Nephron (organoid): ENCODE results near the gene PHLDB2.

Experiments used
- H3K27ac Mint-ChIP-seq, 3 experiments: 2 replicates each; pipeline ENCODE4 v1.8.0; 2020; ENCODE audit warnings: mixed read lengths in 3 of 3, mild to moderate bottlenecking in 2 of 3, moderate library complexity in 1 of 3
- H3K27me3 Mint-ChIP-seq: 2 replicates; pipeline ENCODE4 v1.8.0; 2021; ENCODE audit warnings: low read depth, mild to moderate bottlenecking, moderate library complexity, mixed read lengths
- H3K36me3 Mint-ChIP-seq: 2 replicates; pipeline ENCODE4 v1.8.0; 2020; ENCODE audit warnings: low read depth, mixed read lengths
- H3K4me1 Mint-ChIP-seq: 2 replicates; pipeline ENCODE4 v1.8.0; 2020; ENCODE audit warnings: mixed read lengths
- H3K4me3 Mint-ChIP-seq, 3 experiments: 2 replicates each; pipeline ENCODE4 v1.8.0; 2020; ENCODE audit warnings: mild to moderate bottlenecking in 3 of 3, mixed read lengths in 3 of 3, moderate library complexity in 2 of 3
- H3K9me3 Mint-ChIP-seq: 2 replicates; pipeline ENCODE4 v1.8.0; 2020; ENCODE audit warnings: mixed read lengths
- TF ChIP-seq, protein P1 (sequence below), 3 experiments: fragments of 200-600 bp; sonication (generic); IDR thresholded peaks; one replicate each; pipeline ENCODE4 v1.5.0; 2021; ENCODE audit warnings: antibody characterized with exemption in 3 of 3; ENCODE audit not compliant: unreplicated experiment in 3 of 3

Gene PHLDB2

DNA sequence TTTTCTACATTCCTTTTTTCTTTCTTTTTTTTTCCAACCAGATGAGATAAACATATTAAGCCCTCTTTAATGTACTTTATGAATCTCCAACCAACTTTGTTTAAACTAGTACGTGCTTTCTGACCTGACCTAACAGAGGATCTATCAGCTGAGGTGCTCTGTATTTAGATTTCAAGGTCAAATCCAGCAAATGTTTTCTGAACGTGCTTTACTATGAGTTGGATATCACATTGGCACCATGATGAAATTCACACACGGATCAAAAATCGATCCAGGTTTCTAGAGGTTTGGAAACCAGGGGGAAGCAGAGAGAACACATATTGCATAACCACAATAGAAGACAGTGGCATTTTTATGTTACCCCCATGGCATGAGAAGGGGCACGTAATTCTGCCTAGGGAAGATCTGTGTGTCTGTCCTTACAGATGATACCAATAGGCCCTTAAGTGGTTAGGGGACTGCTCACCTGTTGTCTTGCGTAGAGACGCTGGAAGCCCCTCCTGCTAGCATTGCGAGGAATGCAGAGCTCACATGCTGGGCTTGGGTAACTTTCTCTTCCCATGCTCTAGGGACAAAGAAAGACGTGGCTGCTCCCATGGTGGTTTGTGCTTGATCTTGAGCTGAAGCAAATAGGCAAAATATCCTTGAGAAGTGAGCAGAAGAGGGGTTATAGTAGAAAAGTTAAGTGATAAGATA is 60.5 kb downstream of the PHLDB2 start:
- Mint-ChIP-seq H3K36me3 (peaks cover 84% of the 10 kb centered on the region), H3K27ac (no peak overlapping the region), H3K9me3 (no peaks in the 10 kb centered on the region), H3K4me3 (no peak overlapping the region), H3K27me3 (peaks cover 6% of the 10 kb centered on the region), H3K4me1 (peaks cover 41% of the 10 kb centered on the region)
- TF ChIP-seq, protein P1, sequence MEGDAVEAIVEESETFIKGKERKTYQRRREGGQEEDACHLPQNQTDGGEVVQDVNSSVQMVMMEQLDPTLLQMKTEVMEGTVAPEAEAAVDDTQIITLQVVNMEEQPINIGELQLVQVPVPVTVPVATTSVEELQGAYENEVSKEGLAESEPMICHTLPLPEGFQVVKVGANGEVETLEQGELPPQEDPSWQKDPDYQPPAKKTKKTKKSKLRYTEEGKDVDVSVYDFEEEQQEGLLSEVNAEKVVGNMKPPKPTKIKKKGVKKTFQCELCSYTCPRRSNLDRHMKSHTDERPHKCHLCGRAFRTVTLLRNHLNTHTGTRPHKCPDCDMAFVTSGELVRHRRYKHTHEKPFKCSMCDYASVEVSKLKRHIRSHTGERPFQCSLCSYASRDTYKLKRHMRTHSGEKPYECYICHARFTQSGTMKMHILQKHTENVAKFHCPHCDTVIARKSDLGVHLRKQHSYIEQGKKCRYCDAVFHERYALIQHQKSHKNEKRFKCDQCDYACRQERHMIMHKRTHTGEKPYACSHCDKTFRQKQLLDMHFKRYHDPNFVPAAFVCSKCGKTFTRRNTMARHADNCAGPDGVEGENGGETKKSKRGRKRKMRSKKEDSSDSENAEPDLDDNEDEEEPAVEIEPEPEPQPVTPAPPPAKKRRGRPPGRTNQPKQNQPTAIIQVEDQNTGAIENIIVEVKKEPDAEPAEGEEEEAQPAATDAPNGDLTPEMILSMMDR (IDR thresholded peaks at IDR 0.05; ENCODE audit: unreplicated experiment in 3 of 3) = no peak

DNA sequence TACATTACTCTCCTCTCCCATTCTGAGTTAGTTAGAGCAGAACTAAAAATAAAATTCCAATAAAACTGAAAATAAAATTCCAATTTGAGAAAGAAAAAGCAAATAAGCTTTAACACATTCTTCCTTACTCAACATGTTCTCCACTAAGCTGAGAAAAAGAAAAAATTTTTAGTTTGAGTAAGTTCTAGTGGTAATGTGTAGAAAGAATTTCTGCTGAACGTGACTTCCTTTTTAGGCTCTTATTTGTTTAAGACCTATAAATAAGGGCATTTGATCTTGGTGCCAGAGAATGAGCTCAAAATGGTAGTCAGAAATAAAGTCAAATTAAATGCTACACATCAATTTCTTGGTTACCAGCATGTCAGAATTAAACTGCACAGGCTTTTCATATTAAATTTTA is 62.1 kb downstream of the PHLDB2 start:
- TF ChIP-seq, protein P1 (IDR thresholded peaks at IDR 0.05; ENCODE audit: unreplicated experiment in 3 of 3) = no peak
- Mint-ChIP-seq H3K27ac (no peak overlapping the region), H3K4me1 (peaks cover 43% of the 10 kb centered on the region), H3K36me3 (peaks cover 81% of the 10 kb centered on the region), H3K27me3 (peaks cover 6% of the 10 kb centered on the region), H3K9me3 (no peaks in the 10 kb centered on the region), H3K4me3 (no peak overlapping the region)

DNA sequence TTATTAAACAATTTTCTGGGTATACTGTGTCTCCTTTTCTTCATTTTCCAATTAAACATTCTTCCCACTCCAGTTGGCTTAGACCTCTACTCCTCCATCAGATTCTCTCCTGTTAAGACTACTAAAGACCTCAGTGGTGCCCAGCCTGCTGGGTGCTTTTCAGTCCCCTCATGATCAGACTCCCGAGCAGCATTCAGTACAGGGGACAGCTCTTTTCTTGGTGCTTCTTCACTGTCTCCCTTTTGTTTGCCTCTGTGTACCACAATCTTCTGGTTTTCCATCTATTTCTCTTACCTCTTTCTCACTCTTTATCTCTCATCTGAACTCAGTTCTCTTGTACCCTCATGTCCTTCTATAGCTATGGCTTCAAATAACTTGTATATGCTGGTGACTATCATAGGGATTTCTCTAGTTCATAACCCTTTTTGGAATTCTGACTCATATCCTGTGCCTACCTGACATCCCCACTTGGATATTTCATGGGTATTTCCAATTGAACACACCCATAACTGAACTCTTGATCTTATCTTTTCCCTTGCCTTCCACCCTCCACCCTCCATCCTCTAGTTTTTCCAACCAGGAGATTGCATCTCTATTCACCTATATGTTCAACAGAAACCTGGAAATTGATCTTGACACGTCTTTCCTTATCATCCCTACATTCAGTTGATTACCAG is 64.2 kb downstream of the PHLDB2 start:
- TF ChIP-seq, protein P1 (IDR thresholded peaks at IDR 0.05; ENCODE audit: unreplicated experiment in 3 of 3) = no peak
- no peaks in the 10 kb centered on the region for H3K9me3 Mint-ChIP-seq
- H3K36me3 Mint-ChIP-seq = peaks cover 70% of the 10 kb centered on the region
- H3K27me3 Mint-ChIP-seq = peaks cover 6% of the 10 kb centered on the region
- H3K27ac Mint-ChIP-seq = no peak overlapping the region
- no peak overlapping the region for H3K4me3 Mint-ChIP-seq
- H3K4me1 Mint-ChIP-seq = peaks cover 33% of the 10 kb centered on the region

DNA sequence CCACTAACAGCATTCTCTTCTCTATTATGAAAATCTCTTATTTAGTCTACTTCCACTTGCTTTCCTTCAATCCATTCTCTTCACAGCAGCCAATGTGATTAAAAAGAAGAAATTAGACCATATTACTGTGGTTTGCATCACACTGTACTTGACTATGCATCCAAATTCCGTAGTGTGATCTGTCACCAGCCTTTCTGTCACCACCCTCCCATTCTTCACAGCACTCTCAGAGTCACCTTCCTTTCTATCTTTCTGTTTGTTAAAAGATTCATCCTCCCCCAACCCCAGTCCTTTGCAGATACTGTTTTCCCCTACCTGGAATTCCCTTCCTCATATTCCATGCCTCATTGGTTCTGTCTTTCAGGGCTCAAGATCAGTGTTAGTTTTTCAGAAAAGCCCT is 64.7 kb downstream of the PHLDB2 start:
- TF ChIP-seq, protein P1 (IDR thresholded peaks at IDR 0.05; ENCODE audit: unreplicated experiment in 3 of 3) = no peak
- Mint-ChIP-seq H3K36me3 (peaks cover 68% of the 10 kb centered on the region), H3K9me3 (no peaks in the 10 kb centered on the region), H3K4me1 (peaks cover 33% of the 10 kb centered on the region), H3K27me3 (peaks cover 6% of the 10 kb centered on the region), H3K27ac (no peak overlapping the region), H3K4me3 (no peak overlapping the region)

DNA sequence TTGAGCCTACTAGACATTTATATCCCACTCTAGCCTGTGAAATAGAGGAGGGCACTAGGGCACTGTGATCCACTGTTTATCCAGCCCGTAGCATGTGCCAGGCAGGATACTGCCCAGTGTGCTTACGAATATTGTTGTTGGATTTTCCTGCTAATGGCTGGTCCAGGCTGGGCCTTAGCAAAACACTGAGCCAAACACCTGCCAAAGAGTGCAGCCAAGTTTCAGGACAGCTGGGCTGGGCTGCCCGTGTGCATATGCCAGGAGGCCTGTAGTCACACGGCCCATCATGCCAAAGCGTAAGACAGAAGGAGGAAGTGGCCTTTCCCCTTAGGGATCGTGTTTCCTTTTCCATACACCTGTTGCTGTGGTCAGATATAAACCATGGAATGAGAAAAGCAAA is 65.2 kb downstream of the PHLDB2 start:
- H3K36me3 Mint-ChIP-seq = peaks cover 63% of the 10 kb centered on the region
- TF ChIP-seq, protein P1 (IDR thresholded peaks at IDR 0.05; ENCODE audit: unreplicated experiment in 3 of 3) = no peak

More for the DNA sequence above, 65.2 kb downstream of the PHLDB2 start:
- no peak overlapping the region for H3K4me3 Mint-ChIP-seq
- H3K9me3 Mint-ChIP-seq = no peaks in the 10 kb centered on the region
- peaks cover 6% of the 10 kb centered on the region for H3K27me3 Mint-ChIP-seq
- H3K27ac Mint-ChIP-seq = peak overlapping the region in 1 of 3 experiments; percentile 20
- peaks cover 33% of the 10 kb centered on the region for H3K4me1 Mint-ChIP-seq
